Activated T-cell treated with anti-CD3 and anti-CD28 coated beads, Interleukin-2, amount 50 U/mL, for 4 hours (primary cell): ENCODE measurements around the gene EHD3. TPM values are rescaled to one million over a fixed set of nuclear protein-coding genes. Genes with fewer than 3 reads are reported as not detected.
"Not testable (repeated sequence)": the region's sequence is repeated elsewhere in the genome, so short reads cannot be mapped to it uniquely, and the experiment has no call there.

Experiments used
- ATAC-seq, 2 donors: fragments of 200-7000 bp; cut with Tn5 transposase; one replicate each; pipeline ENCODE4 v1.10.0; 2021
- DNase-seq: peaks from one replicate; pipeline ENCODE4 v3.0.0-alpha.2; 2020
- H3K27me3 Mint-ChIP-seq: one replicate; pipeline ENCODE4 v1.8.0; 2021; ENCODE audit warnings: low read depth, mixed read lengths
- H3K36me3 Mint-ChIP-seq: one replicate; pipeline ENCODE4 v1.8.0; 2022; ENCODE audit warnings: mixed read lengths; ENCODE audit not compliant: insufficient read depth
- H3K4me1 Mint-ChIP-seq: one replicate; pipeline ENCODE4 v1.8.0; 2021; ENCODE audit warnings: low read depth, mixed read lengths
- H3K4me3 Mint-ChIP-seq: one replicate; pipeline ENCODE4 v1.8.0; 2021; ENCODE audit warnings: mild to moderate bottlenecking, moderate library complexity, mixed read lengths
- H3K9me3 Mint-ChIP-seq: one replicate; pipeline ENCODE4 v1.8.0; 2021; ENCODE audit warnings: mixed read lengths
- total RNA-seq, 3 donors: library from RNA; stranded (reverse); gene quantifications; one replicate each; pipeline ENCODE4 v1.2.1, GENCODE V29; 2021

EHD3 gene
- total RNA-seq, 3 donors from 2014 or later, result 1.8 to 2.2 (median 2.2) TPM

DNA sequence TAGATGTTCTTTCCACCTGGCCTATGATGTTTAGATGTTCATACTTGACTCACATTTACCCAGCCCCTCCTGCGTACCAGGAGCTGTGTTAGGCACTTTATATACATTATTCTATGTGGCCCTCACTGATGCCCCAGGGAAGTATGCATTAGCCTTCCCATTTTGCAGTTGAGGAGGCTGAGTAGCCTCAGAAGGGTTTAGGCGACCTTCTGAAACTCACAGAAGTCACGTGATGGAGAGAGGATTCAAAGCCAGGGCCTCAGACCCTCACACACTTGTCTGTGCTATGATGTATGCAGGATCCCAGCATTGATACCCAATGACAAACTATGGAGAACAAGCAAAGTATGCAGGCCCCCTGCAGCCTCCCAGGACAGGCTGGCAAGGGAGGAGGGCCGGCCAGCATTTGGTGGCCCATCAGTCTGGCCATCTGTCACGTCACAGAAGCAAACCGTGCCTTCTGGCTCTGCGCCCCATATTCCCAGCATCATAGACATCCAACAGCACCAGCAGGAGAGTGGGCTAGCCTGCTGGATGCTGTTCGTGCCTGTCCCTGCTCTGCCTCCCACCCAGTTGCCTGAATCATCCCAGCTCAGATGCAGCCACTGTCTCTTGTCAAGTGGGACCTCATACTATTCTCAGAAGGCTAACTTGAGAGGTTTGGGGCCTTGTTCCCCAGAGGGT lies 33.6 kb downstream of the EHD3 start:
- ATAC-seq (no peak), DNase-seq (no peak)
- no peaks in the 10 kb centered on the region for H3K9me3 Mint-ChIP-seq
- peaks cover 3% of the 10 kb centered on the region for H3K36me3 Mint-ChIP-seq
- peaks cover 3% of the 10 kb centered on the region for H3K27me3 Mint-ChIP-seq
- H3K4me3 Mint-ChIP-seq, result no peak overlapping the region
- H3K4me1 Mint-ChIP-seq, result no peaks in the 10 kb centered on the region

DNA sequence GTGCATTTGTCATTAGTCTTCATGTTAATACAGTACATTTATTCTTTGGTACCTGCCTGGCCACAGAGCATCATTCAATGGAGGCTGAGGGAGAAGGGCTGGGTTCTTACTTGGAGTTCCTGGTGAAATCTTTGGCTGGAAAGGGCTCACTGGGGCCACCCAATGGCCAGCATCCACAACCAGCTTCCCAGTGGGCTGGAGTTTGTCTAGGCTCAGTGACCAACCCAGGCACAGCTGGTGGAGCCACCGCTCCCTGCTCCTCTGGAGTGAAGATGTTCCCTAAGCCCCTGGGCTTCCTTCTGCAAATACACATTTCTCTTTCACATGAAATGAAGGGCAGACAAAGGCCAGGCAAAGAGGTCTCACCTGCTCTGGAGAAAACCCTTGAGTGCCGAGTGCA lies 34.4 kb downstream of the EHD3 start:
- H3K36me3 Mint-ChIP-seq, result peaks cover 3% of the 10 kb centered on the region
- ATAC-seq, result no peak

DNA sequence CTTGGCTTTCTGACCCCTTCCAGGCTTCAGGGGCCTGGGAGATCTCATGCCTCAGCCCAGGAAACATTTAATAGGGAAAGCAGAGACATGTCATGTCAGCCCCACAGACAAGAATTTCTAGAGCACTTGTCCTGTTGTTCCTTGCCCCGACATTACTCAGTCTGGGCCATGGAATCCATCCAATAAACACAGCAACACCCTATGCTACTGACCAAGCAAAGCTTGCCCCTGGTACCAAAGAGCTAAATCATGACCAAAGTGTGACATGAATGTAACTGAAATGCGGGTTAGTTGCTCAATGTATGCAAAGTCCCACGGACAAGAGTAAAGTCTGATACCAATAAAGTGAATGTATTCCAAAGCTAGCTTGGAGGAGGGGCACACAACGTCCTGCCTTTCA lies 35.1 kb downstream of the EHD3 start:
- ATAC-seq, result no peak
- Mint-ChIP-seq H3K27me3 (peaks cover 4% of the 10 kb centered on the region), H3K4me1 (no peaks in the 10 kb centered on the region), H3K36me3 (peaks cover 3% of the 10 kb centered on the region), H3K4me3 (no peak overlapping the region), H3K9me3 (no peaks in the 10 kb centered on the region)
- no peak for DNase-seq

More for the DNA sequence above, 34.4 kb downstream of the EHD3 start:
- Mint-ChIP-seq H3K4me1 (no peaks in the 10 kb centered on the region), H3K4me3 (no peak overlapping the region), H3K9me3 (no peaks in the 10 kb centered on the region), H3K27me3 (peaks cover 4% of the 10 kb centered on the region)
- no peak for DNase-seq

DNA sequence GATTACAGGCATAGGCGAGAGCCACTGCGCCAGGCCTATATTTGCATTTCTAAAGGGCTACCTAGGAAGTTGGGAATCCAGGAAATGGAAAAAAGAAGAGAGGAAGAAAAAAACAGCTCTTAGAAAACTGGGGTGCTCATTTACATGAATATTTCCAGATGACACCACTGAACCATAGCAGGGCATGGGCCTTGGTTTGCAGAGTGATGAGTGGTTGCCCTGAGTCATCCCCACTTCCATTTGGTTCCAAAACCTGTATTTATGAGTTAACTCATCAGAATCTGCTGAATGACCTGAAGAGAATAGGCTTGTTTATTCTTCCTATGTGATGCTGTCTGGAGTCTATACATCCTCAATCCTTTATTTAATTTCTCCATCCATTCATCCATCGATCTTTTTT lies 36.2 kb downstream of the EHD3 start:
- ATAC-seq, result no peak
- peaks cover 10% of the 10 kb centered on the region for H3K27me3 Mint-ChIP-seq

DNA sequence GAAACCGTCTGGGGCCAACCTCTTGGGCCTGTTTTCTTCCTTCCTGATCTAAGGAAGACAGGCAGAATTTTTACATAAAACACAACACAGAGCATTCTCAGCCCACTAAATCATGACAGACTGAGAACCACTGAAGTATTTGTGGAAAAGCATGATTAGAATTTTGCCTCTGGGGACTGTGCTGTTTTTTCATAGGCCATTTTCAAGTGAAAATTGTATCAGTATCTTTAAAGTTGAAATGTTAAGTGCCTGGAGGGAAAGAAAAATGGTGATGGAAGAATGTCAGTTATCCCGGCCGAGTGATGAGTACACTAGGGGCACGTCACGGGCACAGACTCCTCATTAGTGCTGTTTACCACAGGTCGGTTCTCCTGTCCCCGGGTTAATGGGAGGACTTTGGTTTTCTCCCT lies 36.9 kb downstream of the EHD3 start:
- Mint-ChIP-seq H3K4me3 (no peak overlapping the region), H3K36me3 (peaks cover 3% of the 10 kb centered on the region), H3K9me3 (no peaks in the 10 kb centered on the region), H3K4me1 (no peaks in the 10 kb centered on the region), H3K27me3 (peaks cover 15% of the 10 kb centered on the region)
- no peak for ATAC-seq
- DNase-seq, result no peak

More for the DNA sequence above, 36.2 kb downstream of the EHD3 start:
- Mint-ChIP-seq H3K9me3 (no peaks in the 10 kb centered on the region), H3K4me1 (no peaks in the 10 kb centered on the region), H3K36me3 (peaks cover 3% of the 10 kb centered on the region), H3K4me3 (no peak overlapping the region)
- no peak for DNase-seq

DNA sequence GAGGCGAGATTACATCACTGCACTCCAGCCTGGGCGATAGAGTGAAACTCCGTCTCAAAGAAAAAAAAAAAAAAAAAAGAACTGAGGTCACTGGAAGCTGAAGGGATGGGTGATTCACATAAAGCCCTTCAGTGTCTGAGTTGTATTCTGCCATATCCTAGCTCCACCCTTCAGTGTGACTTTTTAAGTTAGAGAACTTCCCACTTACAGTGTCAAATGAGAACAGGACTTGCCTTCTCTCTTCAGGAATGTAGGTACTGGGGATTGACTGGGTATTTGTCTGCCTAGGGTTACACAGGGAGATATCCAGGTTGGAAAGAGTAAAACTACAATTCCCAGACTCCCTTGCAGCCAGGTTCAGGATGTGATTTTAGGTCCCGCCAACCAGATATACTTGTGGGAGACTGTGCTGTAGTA lies 37.9 kb downstream of the EHD3 start:
- Mint-ChIP-seq H3K4me1 (no peaks in the 10 kb centered on the region), H3K36me3 (no peaks in the 10 kb centered on the region), H3K9me3 (no peaks in the 10 kb centered on the region), H3K4me3 (no peak overlapping the region), H3K27me3 (peaks cover 21% of the 10 kb centered on the region)
- DNase-seq (no peak), ATAC-seq (no peak)

DNA sequence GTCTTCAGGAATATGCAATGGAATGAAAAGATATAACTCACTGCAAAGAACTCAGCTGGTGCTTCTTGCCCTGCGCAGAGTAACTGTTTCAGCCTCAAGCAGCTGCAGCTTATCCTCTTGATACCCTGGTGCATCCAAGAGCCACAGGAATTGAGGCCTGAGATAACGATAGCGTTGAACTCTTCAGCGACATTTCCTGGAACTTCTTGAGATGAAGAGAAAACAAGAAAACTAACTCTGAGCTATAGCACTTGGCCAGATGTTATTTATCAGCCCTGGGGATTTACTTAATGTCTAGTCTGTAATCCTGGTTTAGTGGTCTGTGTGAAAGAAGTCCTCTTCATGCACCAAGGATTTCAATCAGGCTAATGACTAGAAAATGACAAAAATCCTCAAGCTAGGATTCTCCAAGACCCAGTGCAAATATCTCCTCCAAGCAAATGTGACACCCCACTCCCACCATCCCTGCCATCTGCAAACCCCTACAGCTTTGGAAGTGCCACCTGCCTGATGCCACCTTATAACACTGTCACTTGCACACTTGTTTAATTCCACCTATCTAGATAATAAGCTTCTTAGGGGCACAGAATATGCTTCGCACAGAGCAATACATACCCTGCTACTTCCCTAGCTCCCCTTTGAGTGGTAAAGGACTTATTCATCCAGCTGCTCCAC lies 40.6 kb downstream of the EHD3 start:
- no peak overlapping the region for H3K4me3 Mint-ChIP-seq
- no peaks in the 10 kb centered on the region for H3K9me3 Mint-ChIP-seq
- ATAC-seq (no peak), DNase-seq (no peak)
- H3K4me1 Mint-ChIP-seq, result no peaks in the 10 kb centered on the region
- H3K36me3 Mint-ChIP-seq, result no peaks in the 10 kb centered on the region
- H3K27me3 Mint-ChIP-seq, result peaks cover 21% of the 10 kb centered on the region

DNA sequence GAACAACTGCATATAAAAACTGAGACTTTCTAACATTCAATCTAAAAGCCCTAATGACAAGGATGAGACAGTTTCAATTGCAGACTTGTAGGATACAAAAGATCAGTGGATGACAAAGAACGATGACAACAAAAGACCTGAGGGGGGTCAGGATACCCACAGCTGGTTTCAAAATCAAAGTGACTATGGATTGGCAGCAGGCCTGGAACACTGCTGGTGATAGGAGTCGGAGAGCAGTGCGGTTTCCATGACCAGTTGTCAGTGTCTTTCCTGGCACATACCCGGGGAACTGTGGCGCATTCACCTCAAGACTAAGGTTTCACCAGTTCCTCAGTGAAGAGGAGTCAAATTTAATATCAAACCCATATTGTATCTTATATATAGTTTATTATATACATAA lies 42.0 kb downstream of the EHD3 start:
- ATAC-seq (no peak), DNase-seq (no peak)
- Mint-ChIP-seq H3K36me3 (no peaks in the 10 kb centered on the region), H3K4me3 (no peak overlapping the region), H3K4me1 (no peaks in the 10 kb centered on the region), H3K9me3 (no peaks in the 10 kb centered on the region), H3K27me3 (peaks cover 21% of the 10 kb centered on the region)

DNA sequence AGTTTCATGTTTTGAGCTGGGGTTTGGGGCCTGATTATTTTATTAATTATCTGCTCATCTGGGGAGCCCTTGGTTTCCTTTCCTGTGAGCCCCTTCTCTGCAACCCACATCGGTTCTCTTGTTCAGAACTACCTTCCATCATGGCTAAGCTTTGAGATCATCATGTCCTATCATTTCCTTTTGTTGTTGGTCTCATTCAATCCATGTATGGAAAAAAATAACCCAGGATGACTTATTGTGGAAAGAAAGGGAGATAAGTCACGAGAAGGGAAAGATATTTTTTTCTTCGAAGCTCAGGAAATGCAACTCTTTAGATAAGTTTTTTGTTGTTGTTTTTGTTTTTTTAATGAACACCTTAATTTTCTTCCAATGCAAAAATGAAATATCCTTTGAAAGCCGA lies 43.7 kb downstream of the EHD3 start:
- DNase-seq (no peak), ATAC-seq (no peak)
- Mint-ChIP-seq H3K4me1 (no peaks in the 10 kb centered on the region), H3K9me3 (no peaks in the 10 kb centered on the region), H3K4me3 (no peak overlapping the region), H3K36me3 (no peaks in the 10 kb centered on the region), H3K27me3 (peaks cover 19% of the 10 kb centered on the region)

DNA sequence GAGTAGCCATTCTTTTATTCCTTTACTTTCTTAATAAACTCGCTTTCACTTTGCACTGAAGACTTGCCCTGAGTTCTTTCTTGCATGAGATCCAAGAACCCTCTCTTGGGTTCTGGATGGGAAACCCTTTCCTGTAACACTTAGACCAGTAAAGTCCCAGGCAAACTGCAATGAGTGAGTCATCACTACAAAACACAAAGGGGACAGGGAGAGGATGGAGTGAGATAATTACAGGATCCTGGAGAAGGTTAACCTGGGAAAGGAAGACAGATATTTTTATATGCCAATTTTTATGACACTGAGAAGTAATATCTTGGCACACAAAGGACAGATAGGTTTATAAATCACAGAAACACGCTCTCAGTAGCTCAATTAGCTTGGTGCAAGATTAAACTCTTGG lies 48.7 kb downstream of the EHD3 start:
- no peaks in the 10 kb centered on the region for H3K9me3 Mint-ChIP-seq
- no peak overlapping the region for H3K4me3 Mint-ChIP-seq
- H3K4me1 Mint-ChIP-seq, result no peaks in the 10 kb centered on the region
- ATAC-seq (no peak), DNase-seq (no peak)
- no peaks in the 10 kb centered on the region for H3K36me3 Mint-ChIP-seq
- no peaks in the 10 kb centered on the region for H3K27me3 Mint-ChIP-seq

DNA sequence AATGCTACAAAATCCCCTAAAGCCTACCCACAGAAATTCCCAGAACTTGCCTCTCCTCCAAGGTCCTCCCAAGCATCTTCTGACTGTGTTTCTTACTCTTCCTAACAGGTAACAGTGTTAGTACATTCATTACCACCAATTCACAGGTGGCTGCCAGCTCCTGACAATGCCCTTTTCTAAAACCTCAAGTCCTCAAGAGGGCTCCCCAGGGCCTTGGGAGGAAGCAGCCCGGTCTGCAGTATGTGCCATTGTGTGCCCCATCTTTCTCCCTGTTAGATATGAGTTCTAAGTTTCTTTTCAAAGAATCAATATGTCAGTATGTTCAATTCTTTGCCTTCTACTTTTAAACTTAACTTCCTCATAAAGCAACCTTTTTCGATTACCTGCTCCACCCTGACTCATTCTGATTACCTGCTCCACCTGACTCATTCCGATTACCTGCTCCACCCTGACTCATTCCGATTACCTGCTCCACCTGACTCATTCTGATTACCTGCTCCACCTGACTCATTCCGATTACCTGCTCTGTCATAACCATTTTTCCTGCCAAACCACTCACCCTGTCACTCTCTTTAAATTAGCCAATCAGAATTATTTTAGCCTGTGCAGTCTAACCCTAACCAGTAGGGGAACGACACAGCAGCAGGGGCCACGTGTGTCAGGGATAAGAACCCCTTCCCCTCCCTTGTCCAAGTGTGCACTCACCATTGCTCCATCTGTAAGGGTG lies 49.4 kb downstream of the EHD3 start:
- not testable (repeated sequence) for DNase-seq, H3K4me1 Mint-ChIP-seq, ATAC-seq, H3K27me3 Mint-ChIP-seq, H3K9me3 Mint-ChIP-seq, H3K36me3 Mint-ChIP-seq, H3K4me3 Mint-ChIP-seq

DNA sequence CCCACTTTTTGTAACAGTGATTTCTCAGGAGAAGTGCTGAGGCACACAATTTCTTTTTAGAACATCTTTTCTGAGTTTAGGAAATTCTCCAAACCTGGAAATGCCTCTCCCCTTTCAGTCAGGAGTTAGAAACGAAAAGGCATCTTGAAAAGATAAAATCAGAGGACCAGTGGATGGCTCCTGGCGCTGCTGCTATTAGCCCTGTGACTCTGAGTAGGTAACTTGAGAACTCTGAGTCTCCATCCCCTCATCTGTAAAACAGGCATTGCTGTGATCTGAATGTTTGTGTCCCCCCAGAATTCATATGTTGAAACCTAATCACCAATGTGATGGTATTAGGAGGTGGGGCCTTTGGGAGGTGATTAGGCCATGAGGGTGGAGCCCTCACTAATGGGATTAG lies 50.2 kb downstream of the EHD3 start:
- no peaks in the 10 kb centered on the region for H3K9me3 Mint-ChIP-seq

DNA sequence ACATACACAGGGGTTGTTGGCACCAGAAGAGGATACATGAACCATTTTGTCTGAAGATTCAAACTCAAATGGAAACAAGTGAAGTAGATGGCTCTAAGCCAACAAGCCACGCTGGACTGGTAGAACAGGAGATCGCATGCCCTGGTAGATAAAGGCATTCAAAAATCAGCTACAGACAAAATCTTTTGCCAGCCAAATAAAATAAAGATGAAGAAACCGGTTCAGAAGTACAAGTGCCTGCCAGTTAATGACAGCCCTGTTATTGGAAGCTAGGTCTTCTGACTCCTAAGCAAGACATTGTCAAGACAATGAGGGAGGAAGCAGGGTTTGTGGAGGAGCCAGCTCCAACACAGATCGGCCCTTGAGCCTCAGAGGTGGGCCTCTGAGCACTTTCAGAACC lies 52.3 kb downstream of the EHD3 start:
- no peaks in the 10 kb centered on the region for H3K36me3 Mint-ChIP-seq
- H3K4me3 Mint-ChIP-seq, result no peak overlapping the region
- DNase-seq, result no peak
- ATAC-seq, result no peak
- no peaks in the 10 kb centered on the region for H3K9me3 Mint-ChIP-seq
- H3K27me3 Mint-ChIP-seq, result no peaks in the 10 kb centered on the region
- H3K4me1 Mint-ChIP-seq, result no peaks in the 10 kb centered on the region

More for the DNA sequence above, 50.2 kb downstream of the EHD3 start:
- Mint-ChIP-seq H3K4me3 (no peak overlapping the region), H3K36me3 (no peaks in the 10 kb centered on the region), H3K4me1 (no peaks in the 10 kb centered on the region), H3K27me3 (no peaks in the 10 kb centered on the region)
- ATAC-seq, result no peak
- DNase-seq, result no peak

DNA sequence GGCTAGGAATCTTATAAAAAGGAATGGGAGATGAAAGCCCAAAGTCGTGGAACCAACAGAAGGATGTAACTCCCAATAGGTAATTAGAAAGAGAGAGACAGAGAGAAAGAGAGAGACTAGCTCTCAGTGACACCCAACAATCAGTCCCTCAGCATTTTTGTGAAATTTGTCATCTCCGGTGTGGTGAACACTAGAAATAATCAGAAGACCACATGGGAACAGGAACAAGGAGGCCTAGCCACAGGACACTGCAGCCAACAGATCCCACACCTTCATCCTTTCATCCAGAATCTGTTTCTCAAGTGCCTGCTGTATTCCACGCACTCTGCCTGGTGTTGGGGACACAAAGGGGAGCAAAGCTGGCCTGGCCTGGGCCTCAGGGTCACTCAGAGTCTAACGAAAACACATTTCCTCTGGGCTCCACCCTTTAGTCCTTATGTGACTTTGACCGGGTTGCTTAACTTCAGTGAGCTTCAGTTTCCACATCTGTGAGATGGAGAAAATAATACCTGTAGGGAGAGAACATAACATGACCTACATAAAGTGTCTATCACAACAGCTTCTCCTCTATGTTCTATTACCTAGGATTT lies 53.1 kb downstream of the EHD3 start:
- Mint-ChIP-seq H3K4me1 (no peaks in the 10 kb centered on the region), H3K9me3 (no peaks in the 10 kb centered on the region), H3K27me3 (no peaks in the 10 kb centered on the region), H3K4me3 (no peak overlapping the region), H3K36me3 (no peaks in the 10 kb centered on the region)
- no peak for DNase-seq
- ATAC-seq, result no peak
